ENCODE data around the gene CNOT10. TPM values are rescaled to one million over a fixed set of nuclear protein-coding genes. Genes with fewer than 3 reads are reported as not detected.
"Not testable (repeated sequence)": the region's sequence is repeated elsewhere in the genome, so short reads cannot be mapped to it uniquely, and the experiment has no call there.

Gene CNOT10
- polyA plus RNA-seq, 4 donors, result 37.3 to 67.5 (median 51.2) TPM

DNA sequence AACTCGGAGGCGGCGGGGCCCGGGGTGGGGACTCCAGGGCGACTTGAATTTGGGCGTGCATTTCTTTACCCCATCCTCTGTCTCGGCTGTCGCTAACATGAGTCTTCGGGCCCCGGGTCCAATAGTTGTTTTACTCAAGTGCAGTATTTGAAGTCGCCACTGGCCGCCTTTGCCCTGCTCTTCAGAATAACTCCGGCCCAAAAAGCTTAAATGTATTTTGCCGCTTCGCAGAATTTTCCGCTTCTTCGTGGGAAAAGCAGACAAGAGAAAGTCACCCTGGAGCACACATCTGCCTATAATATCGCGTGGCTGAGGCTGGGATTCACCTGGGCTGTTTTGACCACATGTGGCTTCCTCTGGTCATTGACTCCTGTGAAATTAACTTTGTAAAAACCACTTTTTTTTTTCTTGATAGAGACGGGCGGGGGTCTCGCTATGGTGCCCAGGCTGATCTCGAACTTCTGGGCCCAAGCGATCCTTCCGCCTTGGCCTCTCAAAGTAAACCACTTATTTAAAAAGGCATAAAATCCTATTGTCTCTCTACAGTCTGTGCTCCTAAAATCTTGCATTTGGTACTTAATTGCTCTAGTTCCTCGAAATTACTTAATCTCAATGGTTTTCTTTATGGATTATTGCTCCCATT, 676 bp downstream of the CNOT10 start:
- DNase-seq (ENCODE audit: low read depth in 4 of 4, low spot score in 2 of 4), result no peak

GRCh38 chr3:32686713-32687112, 1.7 kb downstream of the CNOT10 start:
- no peak for DNase-seq (ENCODE audit: low read depth in 4 of 4, low spot score in 2 of 4)

GRCh38 chr3:32691847-32692246, 6.9 kb downstream of the CNOT10 start:
- no peak for DNase-seq (ENCODE audit: low read depth in 4 of 4, low spot score in 2 of 4)

- DNase-seq (ENCODE audit: low read depth in 4 of 4, low spot score in 2 of 4), result no peak
Measured at GRCh38 chr3:32696523-32696922, 11.5 kb downstream of the CNOT10 start.

DNA sequence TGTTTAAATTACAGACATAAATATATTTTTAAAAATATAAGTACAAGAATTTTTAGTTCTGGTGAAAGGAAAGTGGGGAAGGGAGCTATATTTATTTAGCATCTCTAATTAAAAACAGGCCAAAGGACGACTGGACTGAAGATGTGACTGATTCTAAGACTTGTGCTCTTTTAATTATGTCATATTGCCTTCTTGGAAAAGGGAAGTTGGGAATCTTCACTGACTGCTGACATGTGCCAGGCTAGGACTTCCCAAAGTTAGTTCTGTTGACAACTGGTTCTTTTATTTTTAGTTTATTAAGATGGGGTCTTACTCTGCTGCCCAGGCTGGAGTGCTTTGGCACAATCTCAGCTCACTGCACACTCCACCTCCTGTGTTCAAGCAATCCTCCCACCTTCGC, 13.5 kb downstream of the CNOT10 start:
- DNase-seq (ENCODE audit: low read depth in 4 of 4, low spot score in 2 of 4), result no peak

DNA sequence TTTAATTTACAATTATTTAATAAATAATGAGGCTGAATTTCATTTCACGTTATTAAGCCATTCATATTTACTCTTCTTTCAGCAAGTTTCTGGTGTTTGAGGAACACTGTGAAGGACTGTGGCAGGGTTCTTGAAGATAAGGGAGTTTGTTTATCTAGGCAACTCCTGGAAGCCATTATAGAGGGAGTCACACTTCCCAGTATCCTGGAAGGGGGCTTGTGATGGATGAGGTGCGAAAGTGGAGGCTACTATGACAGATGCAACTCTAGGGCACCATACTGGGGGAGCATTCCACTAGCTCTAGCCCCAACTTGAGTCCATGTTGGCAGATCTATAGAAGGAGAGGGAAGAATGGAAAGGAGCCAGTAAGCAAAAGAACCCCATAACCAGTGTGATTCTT, 14.4 kb downstream of the CNOT10 start:
- no peak for DNase-seq (ENCODE audit: low read depth in 4 of 4, low spot score in 2 of 4)

GRCh38 chr3:32700244-32700643, 15.3 kb downstream of the CNOT10 start:
- no peak for DNase-seq (ENCODE audit: low read depth in 4 of 4, low spot score in 2 of 4)

- no peak for DNase-seq (ENCODE audit: low read depth in 4 of 4, low spot score in 2 of 4)
Measured at GRCh38 chr3:32703491-32703972, 18.5 kb downstream of the CNOT10 start.

DNA sequence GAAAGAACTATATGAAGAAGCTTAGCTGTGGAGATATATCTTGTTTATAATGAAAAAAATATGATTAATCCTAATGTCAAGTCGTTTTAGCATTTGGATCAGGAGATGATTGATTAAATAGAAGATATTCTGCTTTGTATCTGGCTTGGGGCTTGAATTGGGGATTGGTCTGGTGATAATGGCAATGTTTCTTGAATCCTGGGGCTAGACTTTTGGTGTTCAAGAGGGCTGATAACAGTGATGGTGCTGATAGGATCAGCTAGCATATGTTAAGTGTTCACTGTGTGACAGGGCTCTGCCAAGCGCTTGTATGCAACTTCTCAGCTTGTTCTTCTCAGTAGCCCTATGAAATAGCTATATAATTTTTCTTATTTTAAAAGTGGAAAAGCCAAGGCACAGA, 20.2 kb downstream of the CNOT10 start:
- DNase-seq (ENCODE audit: low read depth in 4 of 4, low spot score in 2 of 4), result no peak

GRCh38 chr3:32706348-32707025, 21.5 kb downstream of the CNOT10 start:
- no peak for DNase-seq (ENCODE audit: low read depth in 4 of 4, low spot score in 2 of 4)

- DNase-seq (ENCODE audit: low read depth in 4 of 4, low spot score in 2 of 4), result no peak
Measured at GRCh38 chr3:32707026-32707370, 22.0 kb downstream of the CNOT10 start.

DNA sequence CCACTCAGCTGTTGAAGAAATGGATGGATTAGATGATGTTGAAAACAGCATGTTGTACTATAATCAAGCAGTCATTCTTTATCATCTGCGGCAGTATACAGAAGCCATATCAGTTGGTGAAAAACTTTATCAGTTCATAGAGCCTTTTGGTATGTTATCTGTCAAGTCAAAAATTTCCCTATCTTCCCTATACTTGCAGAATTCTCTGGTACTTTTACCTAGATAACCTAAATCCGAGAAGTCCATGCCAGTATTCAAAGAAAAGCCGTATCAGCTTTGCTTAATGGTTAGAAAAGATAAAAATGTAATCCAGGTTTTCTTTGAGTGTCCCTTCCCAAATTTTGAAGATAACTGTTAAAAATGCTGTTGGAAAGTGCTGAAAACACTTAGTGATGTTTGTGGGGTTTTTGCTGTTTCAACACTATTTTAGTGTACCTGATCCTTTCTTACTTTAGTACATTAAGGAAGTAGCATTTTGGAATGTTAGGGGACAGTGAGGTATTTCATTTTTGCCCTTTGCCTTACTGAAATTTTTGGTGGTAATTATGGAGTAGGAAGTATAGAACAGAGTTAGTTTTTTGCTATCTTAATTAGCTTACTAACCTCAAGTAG, 23.8 kb downstream of the CNOT10 start:
- DNase-seq (ENCODE audit: low read depth in 4 of 4, low spot score in 2 of 4), result no peak

DNA sequence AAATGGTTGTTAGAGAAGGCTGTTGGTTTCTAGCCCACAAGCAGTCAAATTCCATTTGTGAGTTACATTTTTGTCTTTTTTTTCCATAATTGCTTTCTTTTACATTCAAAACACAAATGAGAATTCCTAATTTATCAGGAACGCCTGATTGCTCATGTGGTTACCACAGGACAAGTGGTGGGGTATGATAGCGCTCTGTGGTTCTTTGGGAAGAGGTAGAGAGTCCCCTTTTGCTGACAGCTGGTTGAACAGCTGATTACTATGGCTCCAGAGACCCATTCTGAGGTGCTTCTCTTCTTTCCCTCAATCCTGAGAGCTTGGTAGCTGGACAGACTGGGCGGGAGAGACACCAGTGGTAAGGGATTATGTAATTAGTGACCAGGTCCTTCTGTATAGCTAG, 24.4 kb downstream of the CNOT10 start:
- no peak for DNase-seq (ENCODE audit: low read depth in 4 of 4, low spot score in 2 of 4)

DNA sequence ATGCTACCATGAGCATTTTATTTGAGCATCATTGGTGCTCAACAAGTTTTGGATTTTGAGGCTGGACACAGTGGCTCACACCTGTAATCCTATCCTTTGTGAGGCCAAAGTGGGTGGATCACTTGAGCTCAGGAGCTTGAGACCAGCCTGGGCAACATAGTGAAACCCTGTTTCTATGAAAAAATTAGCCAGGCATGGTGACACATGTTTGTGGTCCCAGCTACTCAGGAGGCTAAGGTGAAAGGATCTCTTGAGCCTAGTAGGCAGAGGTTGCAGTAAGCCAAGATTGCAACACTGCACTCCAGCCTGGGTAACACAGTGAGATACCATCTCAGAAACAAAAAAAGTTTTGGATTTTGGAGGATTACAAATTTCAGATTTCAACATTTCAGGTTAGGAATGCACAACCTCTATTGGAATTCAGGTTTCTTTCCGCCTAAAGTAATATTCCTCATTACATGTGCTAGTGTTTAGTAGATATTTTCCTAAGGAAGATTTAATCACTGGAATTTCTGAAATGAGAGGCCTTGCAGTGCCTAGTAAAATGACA, 27.6 kb downstream of the CNOT10 start:
- DNase-seq (ENCODE audit: low read depth in 4 of 4, low spot score in 2 of 4), result no peak

DNA sequence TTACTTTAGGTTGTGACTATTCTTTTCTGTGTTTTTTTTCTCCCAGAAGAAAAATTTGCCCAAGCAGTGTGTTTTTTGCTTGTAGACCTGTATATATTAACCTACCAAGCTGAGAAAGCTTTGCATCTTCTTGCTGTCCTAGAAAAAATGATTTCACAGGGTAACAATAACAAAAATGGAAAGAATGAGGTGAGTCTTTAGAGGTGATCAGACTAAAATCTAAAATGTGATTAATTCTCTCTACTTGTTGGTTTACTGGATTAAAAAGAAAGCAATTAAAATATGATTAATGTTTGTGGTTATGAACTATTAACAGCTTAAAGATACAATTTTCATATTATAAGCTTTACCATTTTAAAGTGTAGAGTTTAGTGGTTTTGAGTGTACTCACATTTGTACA, 28.2 kb downstream of the CNOT10 start:
- DNase-seq (ENCODE audit: low read depth in 4 of 4, low spot score in 2 of 4), result no peak

DNA sequence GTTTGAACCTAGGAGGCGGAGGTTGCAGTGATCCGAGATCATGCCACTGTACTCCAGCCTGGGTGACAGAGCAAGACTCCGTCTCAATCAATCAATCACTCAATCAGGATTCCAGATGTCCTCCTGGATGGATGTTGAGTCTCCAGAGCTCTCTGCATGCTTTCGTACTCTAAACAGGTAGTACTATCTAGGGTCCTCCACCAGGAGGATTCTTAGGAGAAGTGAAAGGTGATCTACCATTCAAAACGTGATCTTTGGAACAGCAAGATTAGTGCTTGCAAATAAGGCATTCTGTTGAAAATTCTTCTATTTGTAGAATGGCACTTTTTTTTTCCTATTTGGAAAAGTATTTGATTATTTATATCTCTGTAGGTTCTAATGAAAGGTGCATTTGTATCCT, 34.3 kb downstream of the CNOT10 start:
- DNase-seq (ENCODE audit: low read depth in 4 of 4, low spot score in 2 of 4), result no peak

DNA sequence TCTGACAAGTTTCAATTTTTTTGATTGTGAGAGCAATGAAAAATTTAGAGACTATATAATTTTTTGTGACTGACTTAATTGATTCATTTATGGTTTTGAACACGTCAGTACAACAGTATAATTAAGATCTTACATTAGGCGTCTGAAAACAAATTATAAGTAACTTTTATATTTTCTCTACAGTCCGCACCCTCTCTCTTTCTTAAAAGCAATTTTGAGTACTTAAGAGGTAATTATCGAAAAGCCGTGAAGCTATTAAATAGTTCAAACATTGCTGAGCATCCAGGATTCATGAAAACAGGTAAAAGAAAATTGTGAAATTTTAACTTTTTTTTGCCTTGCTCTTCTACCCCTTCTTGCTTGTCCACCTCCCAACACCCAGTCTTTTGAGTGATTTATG, 34.9 kb downstream of the CNOT10 start:
- no peak for DNase-seq (ENCODE audit: low read depth in 4 of 4, low spot score in 2 of 4)

DNA sequence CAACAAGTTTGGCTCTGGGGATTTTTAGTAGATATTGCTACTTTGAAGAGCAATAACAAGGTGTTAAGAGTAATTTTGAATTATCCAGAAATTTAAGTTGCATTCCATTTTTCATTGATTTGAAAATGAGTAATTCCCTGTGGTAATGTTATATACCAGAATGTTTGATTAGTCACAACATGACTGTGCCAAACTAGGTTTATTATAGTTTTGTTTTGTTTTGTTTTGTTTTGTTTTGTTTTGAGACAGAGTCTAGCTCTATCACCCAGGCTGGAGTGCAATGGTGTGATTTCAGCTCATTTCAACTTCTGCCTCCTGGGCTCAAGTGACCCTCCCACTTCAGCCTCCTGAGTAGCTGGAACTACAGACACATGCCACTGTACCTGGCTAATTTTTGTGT, 40.7 kb downstream of the CNOT10 start:
- no peak for DNase-seq (ENCODE audit: low read depth in 4 of 4, low spot score in 2 of 4)

- DNase-seq (ENCODE audit: low read depth in 4 of 4, low spot score in 2 of 4), result no peak
Measured at GRCh38 chr3:32733631-32734229, 48.7 kb downstream of the CNOT10 start.

GRCh38 chr3:32734756-32735155, 49.8 kb downstream of the CNOT10 start:
- DNase-seq (ENCODE audit: low read depth in 4 of 4, low spot score in 2 of 4), result no peak

GRCh38 chr3:32743470-32743869, 58.5 kb downstream of the CNOT10 start:
- not testable (repeated sequence) for DNase-seq (ENCODE audit: low read depth in 4 of 4, low spot score in 2 of 4)
